ENCODE data around the gene NDUFS6.
"Not testable (repeated sequence)": the region's sequence is repeated elsewhere in the genome, so short reads cannot be mapped to it uniquely, and the experiment has no call there.

The NDUFS6 gene

GRCh38 chr5:1808439-1808838, 7.2 kb downstream of the NDUFS6 start:
- in situ Hi-C loops (cut with MboI; ENCODE audit: low pct_unique_long_range_greater_than_20kb, low sequenced_read_pairs) = no loop called here

GRCh38 chr5:1809416-1810035, 8.3 kb downstream of the NDUFS6 start:
- no peak for DNase-seq
- in situ Hi-C loops (cut with MboI; ENCODE audit: low pct_unique_long_range_greater_than_20kb, low sequenced_read_pairs) = no loop called here

More at GRCh38 chr5:1808439-1808838, 7.2 kb downstream of the NDUFS6 start:
- no peak for DNase-seq

- DNase-seq = no peak
- in situ Hi-C loops (cut with MboI; ENCODE audit: low pct_unique_long_range_greater_than_20kb, low sequenced_read_pairs) = no loop called here
These were observed 9.4 kb downstream of the NDUFS6 start for GRCh38 chr5:1810581-1811101.

GRCh38 chr5:1814183-1815020, 13.2 kb downstream of the NDUFS6 start:
- DNase-seq = no peak
- in situ Hi-C loops (cut with MboI; ENCODE audit: low pct_unique_long_range_greater_than_20kb, low sequenced_read_pairs) = no loop called here

DNA sequence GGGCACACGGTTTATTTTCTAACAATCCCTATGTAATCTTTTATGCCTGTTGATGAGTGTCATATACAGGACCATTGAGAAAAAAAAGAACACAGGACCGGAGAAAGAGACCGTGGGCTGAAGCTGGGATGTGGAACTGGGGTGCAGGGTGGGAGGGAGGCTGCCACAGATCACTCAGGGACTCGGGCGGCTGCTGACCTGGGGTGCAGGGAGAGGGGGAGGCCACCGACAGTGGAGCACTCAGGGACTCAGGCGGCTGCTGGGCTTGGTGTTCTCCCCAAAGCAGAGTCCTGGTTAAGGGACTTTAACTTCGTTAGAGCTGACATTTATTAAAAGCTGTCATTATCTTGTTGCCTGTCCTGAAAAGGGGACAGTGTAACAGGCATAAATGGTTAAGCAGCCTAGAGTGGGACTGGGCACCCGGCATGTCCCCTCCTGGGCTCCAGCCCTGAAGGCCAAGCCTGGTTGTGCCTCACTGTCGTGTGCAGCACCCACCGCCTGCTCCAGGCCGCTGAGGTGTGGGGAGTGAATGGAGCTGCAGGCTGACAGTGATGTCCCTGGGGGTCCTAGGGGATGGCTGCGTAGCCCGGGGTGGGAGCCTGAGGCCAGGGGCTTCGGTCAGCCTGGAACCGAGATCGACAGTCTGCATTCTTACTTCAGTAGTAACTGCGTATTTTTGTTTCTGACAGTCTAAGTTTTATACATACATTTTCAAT, 14.0 kb downstream of the NDUFS6 start:
- in situ Hi-C loops (cut with MboI; ENCODE audit: low pct_unique_long_range_greater_than_20kb, low sequenced_read_pairs) = no loop called here
- no peak for DNase-seq

DNA sequence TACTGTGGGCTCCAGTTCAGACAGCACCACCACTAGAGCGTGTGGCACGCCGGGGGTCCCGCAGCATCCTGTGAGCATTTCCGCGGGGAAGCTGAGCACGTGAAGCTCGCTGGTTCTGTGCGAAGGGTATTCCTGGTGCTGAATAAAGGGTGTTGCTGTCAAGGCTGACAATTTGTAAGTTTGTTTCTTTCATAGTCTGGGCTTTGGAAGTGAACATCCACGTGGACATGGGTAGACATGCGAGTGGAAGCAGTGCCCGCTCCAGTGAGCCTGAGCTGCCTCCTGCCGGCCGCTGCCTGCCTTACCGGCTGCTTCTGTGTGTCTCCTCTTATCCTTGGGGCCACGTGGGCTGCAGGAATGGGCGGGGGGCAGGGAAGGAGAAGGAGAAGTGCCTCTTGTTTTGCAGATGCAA, 14.7 kb downstream of the NDUFS6 start:
- DNase-seq = no peak
- in situ Hi-C loops (cut with MboI; ENCODE audit: low pct_unique_long_range_greater_than_20kb, low sequenced_read_pairs) = no loop called here

DNA sequence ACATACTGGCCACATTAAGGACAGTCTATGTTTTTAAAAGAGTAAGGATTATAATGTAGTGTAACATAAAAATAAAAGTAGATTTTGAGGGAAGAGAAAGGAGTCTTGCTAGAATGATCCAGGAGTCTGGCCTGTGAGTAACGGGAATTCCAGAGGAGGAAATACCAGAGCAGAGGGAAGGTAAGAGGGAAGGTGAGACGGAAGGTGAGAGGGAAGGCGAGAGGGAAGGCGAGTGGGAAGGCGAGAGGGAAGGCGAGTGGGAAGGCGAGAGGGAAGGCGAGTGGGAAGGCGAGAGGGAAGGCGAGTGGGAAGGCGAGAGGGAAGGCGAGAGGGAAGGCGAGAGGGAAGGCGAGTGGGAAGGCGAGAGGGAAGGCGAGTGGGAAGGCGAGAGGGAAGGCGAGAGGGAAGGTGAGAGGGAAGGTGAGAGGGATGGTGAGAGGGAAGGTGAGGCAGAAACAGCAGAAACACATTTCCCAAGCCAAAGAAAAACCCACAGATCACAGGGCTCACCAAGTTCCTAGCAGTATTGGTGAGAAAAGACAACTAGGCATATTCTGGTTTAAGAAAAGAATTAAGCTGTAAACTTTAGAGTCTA, 15.4 kb downstream of the NDUFS6 start:
- DNase-seq; in situ Hi-C loops (cut with MboI; ENCODE audit: low pct_unique_long_range_greater_than_20kb, low sequenced_read_pairs): not testable (repeated sequence)

- no peak for DNase-seq
- in situ Hi-C loops (cut with MboI; ENCODE audit: low pct_unique_long_range_greater_than_20kb, low sequenced_read_pairs) = no loop called here
These were observed 16.2 kb downstream of the NDUFS6 start for GRCh38 chr5:1817261-1818043.

GRCh38 chr5:1818784-1819183, 17.6 kb downstream of the NDUFS6 start:
- in situ Hi-C loops (cut with MboI; ENCODE audit: low pct_unique_long_range_greater_than_20kb, low sequenced_read_pairs) = no loop called here
- DNase-seq = no peak

- in situ Hi-C loops (cut with MboI; ENCODE audit: low pct_unique_long_range_greater_than_20kb, low sequenced_read_pairs) = no loop called here
- DNase-seq = no peak
These were observed 18.3 kb downstream of the NDUFS6 start for GRCh38 chr5:1819458-1819857.

DNA sequence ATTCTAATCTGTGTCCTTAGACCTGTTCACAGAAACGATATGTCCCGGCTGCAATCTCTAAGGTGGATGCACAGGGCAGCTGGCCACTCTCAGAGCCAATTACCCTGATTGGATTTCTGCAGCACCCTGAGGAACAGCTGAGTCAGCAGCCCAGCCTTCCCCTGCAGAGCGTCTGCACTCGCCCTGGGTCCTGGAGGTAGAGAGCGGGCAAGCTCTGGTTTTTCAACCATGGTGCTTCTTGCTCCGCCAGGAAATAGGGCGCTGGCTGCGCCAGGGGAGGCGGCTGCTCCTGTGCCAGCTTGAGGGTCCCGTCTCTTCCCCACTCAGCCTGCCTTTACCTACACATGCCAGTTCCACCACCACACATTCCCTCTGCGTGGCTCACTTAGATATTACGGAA, 19.2 kb downstream of the NDUFS6 start:
- in situ Hi-C loops (cut with MboI; ENCODE audit: low pct_unique_long_range_greater_than_20kb, low sequenced_read_pairs) = no loop called here
- no peak for DNase-seq

DNA sequence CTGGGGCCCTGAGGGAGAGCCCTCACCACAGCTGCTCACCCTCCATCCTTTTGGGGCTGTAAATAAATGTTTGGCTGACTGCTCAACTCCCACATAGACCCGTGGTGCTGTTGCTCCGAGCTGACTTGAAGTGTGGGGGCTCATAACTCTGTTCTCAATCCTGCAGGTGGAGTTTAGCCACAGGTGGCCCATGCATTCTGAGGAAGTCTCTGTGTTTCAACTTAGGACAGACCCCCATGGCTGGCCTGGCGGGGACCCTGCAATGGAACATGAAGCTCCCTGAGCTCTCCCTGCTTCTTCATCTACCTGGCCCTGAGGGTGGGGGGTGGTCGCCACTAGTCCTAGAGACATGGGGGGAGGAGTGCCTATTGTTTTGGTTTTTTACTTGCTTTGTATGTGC, 19.7 kb downstream of the NDUFS6 start:
- DNase-seq = no peak
- in situ Hi-C loops (cut with MboI; ENCODE audit: low pct_unique_long_range_greater_than_20kb, low sequenced_read_pairs) = no loop called here

DNA sequence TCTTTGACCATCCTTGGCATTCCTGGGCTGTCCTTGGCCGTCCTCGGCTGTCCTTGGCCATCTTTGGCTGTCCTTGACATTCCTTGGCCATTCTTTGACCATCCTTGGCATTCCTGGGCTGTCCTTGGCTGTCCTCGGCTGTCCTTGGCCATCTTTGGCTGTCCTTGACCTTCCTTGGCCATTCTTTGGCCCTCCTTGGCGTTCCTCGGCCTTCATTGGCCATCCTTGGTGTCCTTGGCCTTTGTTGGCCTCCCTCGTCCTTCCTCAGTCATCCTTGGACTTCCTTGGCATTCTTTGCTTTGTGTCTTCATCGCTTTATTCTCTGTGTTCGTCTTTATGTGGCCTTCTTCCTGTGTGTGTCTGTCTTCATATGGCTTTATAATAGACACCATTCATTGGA, 20.7 kb downstream of the NDUFS6 start:
- in situ Hi-C loops (cut with MboI; ENCODE audit: low pct_unique_long_range_greater_than_20kb, low sequenced_read_pairs) = no loop called here
- DNase-seq = no peak

GRCh38 chr5:1823381-1824034, 22.3 kb downstream of the NDUFS6 start:
- in situ Hi-C loops (cut with MboI; ENCODE audit: low pct_unique_long_range_greater_than_20kb, low sequenced_read_pairs) = no loop called here
- no peak for DNase-seq

DNA sequence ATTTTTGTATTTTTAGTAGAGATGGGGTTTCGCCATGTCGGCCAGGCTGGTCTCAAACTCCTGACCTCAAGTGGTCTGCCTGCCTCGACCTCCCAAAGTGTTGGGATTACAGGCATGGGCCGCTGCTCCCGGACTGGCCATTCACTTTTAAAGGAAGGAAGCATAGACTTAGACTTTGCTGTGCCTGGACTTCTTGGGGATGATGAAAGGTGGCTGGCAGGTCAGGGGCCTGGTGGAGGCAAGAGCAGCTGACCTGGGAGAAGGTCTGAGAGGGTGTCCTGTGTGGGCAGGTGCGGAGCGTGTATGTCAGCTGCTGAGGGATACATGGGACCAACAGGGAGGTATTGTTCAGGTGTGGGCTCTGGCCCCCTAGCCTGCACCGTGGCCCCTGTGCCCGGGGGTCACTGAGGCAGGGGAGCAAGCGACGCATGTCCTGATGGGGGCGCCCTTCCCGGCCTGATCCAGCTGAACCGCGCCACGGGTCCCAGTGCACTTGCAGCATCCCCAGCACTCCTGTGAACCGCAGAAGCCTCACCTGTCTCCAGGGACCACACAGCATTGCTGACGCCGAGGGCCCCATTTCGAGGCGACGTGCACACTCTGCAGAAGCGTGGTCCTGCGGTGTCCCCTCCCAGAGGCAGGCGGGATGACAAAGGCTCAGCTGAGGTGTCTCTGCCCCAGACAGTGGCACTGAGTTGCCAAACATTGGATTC, 23.1 kb downstream of the NDUFS6 start:
- in situ Hi-C loops (cut with MboI; ENCODE audit: low pct_unique_long_range_greater_than_20kb, low sequenced_read_pairs) = no loop called here

DNA sequence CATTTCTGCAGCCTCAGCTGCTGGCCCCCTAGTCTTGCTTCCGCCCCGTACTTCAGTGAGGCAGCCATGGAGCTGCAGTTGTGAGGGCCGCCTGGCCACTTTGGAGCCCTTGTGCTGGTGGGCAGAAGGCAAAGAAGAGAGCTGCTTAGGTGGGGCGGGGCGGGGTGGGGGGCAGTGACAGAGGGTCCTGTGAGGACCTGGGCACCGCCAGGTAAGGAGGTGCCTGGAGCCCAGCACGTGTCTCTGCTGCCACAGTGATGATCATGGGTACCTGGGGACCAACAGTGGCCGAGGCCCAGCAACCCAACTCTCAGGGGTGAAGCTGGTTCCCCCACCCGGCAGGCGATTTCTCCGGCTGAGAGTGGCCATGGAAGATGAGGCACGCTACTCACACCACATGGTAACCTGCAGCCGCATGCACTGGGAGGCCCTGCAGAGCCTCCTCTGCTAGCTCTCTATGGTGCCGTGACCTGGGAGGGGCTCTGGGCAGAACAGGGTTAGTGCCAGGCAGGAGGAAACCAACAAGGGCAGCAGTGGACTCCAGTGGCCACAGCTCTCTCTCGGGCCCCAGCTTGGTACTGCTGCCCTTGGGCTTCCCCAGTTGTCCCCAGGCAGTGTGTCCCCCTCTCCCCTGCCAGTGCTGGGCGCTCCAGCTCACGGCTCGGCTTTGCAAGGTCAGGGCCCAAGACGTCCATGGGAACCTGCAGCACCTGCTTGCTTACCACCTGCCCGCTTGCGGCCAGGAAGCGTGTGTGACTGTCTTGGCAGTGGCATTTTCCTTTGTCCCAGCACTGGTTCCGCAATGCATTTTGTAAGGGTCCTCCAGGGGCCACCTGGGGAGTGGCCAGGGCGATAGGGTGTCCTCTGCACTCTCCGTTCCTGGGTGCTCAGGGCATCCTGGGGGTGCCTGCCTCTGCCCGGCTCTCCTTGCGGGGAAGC, 24.0 kb downstream of the NDUFS6 start:
- no peak for DNase-seq
- in situ Hi-C loops (cut with MboI; ENCODE audit: low pct_unique_long_range_greater_than_20kb, low sequenced_read_pairs) = no loop called here

More for the DNA sequence above, 23.1 kb downstream of the NDUFS6 start:
- DNase-seq = no peak
